Kidney (tissue), 14 donors: ENCODE measurements around the gene ROCK2. TPM values are rescaled to one million over a fixed set of nuclear protein-coding genes. Genes with fewer than 3 reads are reported as not detected.

ENCODE experiments used
- DNase-seq, 5 donors: peaks; one replicate each; pipeline ENCODE4 v3.0.0-alpha.2; 2013 to 2020
- FAIRE-seq: peaks from 2 replicates; lab custom pipeline; 2012; peaks lifted over from hg19 to GRCh38; lab: Jason Lieb, UNC
- H3K27ac ChIP-seq, 2 donors: one replicate each; pipeline ENCODE4 v1.7.0; 2013; ENCODE audit warnings: low read depth in 2 of 2, low read length in 2 of 2, inconsistent platforms in 1 of 2
- H3K27me3 ChIP-seq: one replicate; pipeline ENCODE4 v1.7.1; 2013; ENCODE audit warnings: low read length, inconsistent platforms; ENCODE audit not compliant: control insufficient read depth, insufficient read depth
- H3K36me3 ChIP-seq, 3 donors: one replicate each; pipeline versions ENCODE4 v1.7.0 to v1.7.1; 2013; ENCODE audit warnings: low read length in 3 of 3, control low read depth in 1 of 3, inconsistent platforms in 1 of 3; ENCODE audit not compliant: insufficient read depth in 3 of 3, control insufficient read depth in 2 of 3
- H3K4me1 ChIP-seq, 3 donors: one replicate each; pipeline versions ENCODE4 v1.7.0 to v1.7.1; 2013; ENCODE audit warnings: low read length in 3 of 3, inconsistent platforms in 1 of 3, low read depth in 1 of 3; ENCODE audit not compliant: control insufficient read depth in 2 of 3, insufficient read depth in 2 of 3
- H3K4me3 ChIP-seq, 3 donors: one replicate each; pipeline versions ENCODE4 v1.7.0 to v1.8.1; 2013; ENCODE audit warnings: low read length in 3 of 3, control low read depth in 1 of 3, inconsistent platforms in 1 of 3
- H3K9ac ChIP-seq, 3 donors: one replicate each; pipeline versions ENCODE4 v1.7.0 to v1.7.1; 2013; ENCODE audit warnings: low read length in 3 of 3, control low read depth in 1 of 3, inconsistent platforms in 1 of 3
- H3K9me3 ChIP-seq, 3 donors: one replicate each; pipeline versions ENCODE4 v1.7.0 to v1.7.1; 2013; ENCODE audit warnings: low read length in 3 of 3, control low read depth in 1 of 3, inconsistent platforms in 1 of 3; ENCODE audit not compliant: control insufficient read depth in 2 of 3, insufficient read depth in 1 of 3
- CTCF ChIP-seq: IDR thresholded peaks from 3 replicates; pipeline ENCODE4 v1.5.1; 2012; ENCODE audit warnings: mild to moderate bottlenecking, moderate library complexity, borderline replicate concordance; ENCODE audit not compliant: insufficient read depth; ENCODE audit errors: extremely low read depth
- intact Hi-C: fragments of 100-400 bp; cut with DNase I; formaldehyde crosslinking; loops from one replicate; pipeline ENCODE4 v1.11.1; 2022
- polyA plus RNA-seq: library from polyadenylated mRNA; stranded (reverse); fragments of 350-450 nt; fragmentation: Illumina TruSeq; extraction: RNeasy Lipid Tissue Mini Kit (QIAGEN cat#74804); gene quantifications from one replicate; pipeline ENCODE4 v1.2.3, GENCODE V29; 2014; ENCODE audit warnings: low read depth, low replicate concordance; ENCODE audit not compliant: insufficient read depth
- total RNA-seq: library from RNA; stranded (reverse); fragmentation: NEBNext Ultra II Directional; extraction: Animal tissue kit (Norgen Biotek cat#: 25700); gene quantifications from one replicate; pipeline ENCODE4 v1.2.1, GENCODE V29; 2021
- donor health status: control.
- donor health status: control.
- donor health status: control.
- donor health status: control.
- donor health status: control.
- donor health status: DM: yes; HTN: yes; CAD: no.
- donor health status: Normal renal cell carcinoma (clear cell type).

Gene ROCK2
- total and polyA plus RNA-seq, 2 donors from 2014 or later = 6.7 to 58.3 TPM

- no peak overlapping the region for H3K27ac ChIP-seq
- intact Hi-C loops = no loop called here
- FAIRE-seq = no peak
These were observed 12.3 kb upstream of the ROCK2 start for GRCh38 chr2:11356764-11357163.

GRCh38 chr2:11355194-11356053, 11.0 kb upstream of the ROCK2 start:
- no peak for DNase-seq
- Histone ChIP-seq H3K4me1 (peaks cover 0 to 9% (median 0%) of the 10 kb centered on the region in 3 donors), H3K27me3 (no peaks in the 10 kb centered on the region), H3K9me3 (no peaks in the 10 kb centered on the region), H3K4me3 (no peak overlapping the region), H3K27ac (no peak overlapping the region), H3K36me3 (no peaks in the 10 kb centered on the region), H3K9ac (no peak overlapping the region)
- intact Hi-C loops = no loop called here
- no peak for FAIRE-seq
- TF ChIP-seq CTCF = no peak

More at GRCh38 chr2:11356764-11357163, 12.3 kb upstream of the ROCK2 start:
- Histone ChIP-seq H3K36me3 (no peaks in the 10 kb centered on the region), H3K9ac (no peak overlapping the region), H3K4me1 (peaks cover 0 to 9% (median 0%) of the 10 kb centered on the region in 3 donors), H3K27me3 (no peaks in the 10 kb centered on the region), H3K4me3 (no peak overlapping the region), H3K9me3 (no peaks in the 10 kb centered on the region)
- DNase-seq = no peak
- TF ChIP-seq CTCF = no peak

DNA sequence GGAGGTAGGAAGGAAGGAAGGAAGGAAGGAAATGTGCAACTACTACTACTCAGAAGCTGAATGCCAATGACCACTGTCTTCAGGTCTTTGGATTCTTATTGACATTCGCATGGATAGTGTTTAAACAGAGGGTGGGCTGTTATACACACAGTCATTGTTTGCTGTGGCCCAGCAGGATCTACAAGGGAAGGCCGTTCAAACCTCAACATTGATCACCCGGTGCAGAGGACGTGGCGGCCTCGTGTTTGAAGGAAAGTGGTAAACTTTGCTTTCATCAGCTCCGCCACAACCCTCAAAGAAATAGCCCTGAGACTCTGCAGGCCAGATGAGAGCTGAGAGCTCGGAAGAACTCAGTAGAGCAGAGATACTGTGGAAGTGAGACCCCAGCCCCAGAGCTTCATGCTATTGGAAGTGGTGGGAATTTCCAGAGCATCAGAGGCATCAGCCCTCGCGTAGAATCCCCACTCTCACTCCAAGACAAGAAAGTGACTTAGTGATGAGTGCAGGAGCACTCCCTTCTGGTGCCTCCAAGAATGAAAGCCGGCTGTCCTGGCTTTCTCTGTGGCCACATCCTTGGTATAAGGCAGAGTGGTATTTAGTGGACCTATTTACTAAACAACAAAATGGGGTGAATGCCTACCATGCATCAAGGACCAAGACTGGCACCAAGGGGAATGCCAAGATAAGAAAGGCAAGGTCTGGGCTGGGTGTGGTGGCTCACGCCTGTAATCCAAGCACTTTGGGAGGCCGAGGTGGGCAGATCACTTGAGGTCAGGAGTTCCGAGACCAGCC, 10.1 kb upstream of the ROCK2 start:
- TF ChIP-seq CTCF = no peak
- H3K27ac ChIP-seq = no peak overlapping the region
- H3K27me3 ChIP-seq = no peaks in the 10 kb centered on the region
- no peak overlapping the region for H3K9ac ChIP-seq
- FAIRE-seq (no peak), DNase-seq (no peak)
- H3K4me3 ChIP-seq = no peak overlapping the region
- no peaks in the 10 kb centered on the region for H3K9me3 ChIP-seq
- H3K36me3 ChIP-seq = no peaks in the 10 kb centered on the region
- intact Hi-C loops = no loop called here
- H3K4me1 ChIP-seq = peaks cover 0 to 9% (median 0%) of the 10 kb centered on the region in 3 donors
